Stimulated activated CD8-positive, alpha-beta memory T cell treated with anti-CD3 and anti-CD28 coated beads, Interleukin-15, amount 100 ng/mL, for 24 hours (primary cell): Measurements from ENCODE around the gene ZNF277.

Source experiments
- DNase-seq: peaks from one replicate; pipeline ENCODE4 v3.0.0-alpha.2; 2020; ENCODE audit warnings: low read depth

ZNF277 gene, protein sequence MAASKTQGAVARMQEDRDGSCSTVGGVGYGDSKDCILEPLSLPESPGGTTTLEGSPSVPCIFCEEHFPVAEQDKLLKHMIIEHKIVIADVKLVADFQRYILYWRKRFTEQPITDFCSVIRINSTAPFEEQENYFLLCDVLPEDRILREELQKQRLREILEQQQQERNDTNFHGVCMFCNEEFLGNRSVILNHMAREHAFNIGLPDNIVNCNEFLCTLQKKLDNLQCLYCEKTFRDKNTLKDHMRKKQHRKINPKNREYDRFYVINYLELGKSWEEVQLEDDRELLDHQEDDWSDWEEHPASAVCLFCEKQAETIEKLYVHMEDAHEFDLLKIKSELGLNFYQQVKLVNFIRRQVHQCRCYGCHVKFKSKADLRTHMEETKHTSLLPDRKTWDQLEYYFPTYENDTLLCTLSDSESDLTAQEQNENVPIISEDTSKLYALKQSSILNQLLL

GRCh38 chr7:112206238-112206990 is at the start of gene ZNF277, which contains the start of gene DOCK4:
Gene ZNF277 (plus strand): TSS chr7:112206695. CDS start chr7:112206717, 22 bp downstream.
Gene DOCK4 (minus strand): TSS chr7:112206399. CDS start chr7:112206138, 261 bp downstream.
- peak; percentile 97 for DNase-seq

DNA sequence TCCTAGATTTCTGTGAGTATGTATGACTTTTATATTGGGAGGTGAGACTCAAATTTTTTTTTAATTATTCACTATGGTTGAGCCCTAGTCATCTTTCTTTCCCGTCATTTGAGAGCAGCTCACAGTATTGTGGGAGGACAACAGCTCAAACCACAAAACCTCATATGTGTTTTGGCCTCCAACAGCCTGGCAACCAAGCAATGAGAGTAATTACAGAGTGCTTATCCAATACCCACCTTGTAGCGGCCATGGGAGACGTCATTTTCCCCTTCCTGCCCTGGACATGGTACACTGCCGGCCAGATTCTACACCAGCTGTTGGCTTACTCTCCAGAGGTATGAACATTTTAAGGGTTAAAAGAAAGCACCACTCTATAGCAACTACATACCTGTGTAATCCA is 49.4 kb upstream of the ZNF277 start:
- DNase-seq, result no peak

- DNase-seq, result no peak
Measured at GRCh38 chr7:112159351-112159750, 47.1 kb upstream of the ZNF277 start.

GRCh38 chr7:112160130-112160770 is 46.2 kb upstream of the ZNF277 start:
- DNase-seq, result no peak

DNA sequence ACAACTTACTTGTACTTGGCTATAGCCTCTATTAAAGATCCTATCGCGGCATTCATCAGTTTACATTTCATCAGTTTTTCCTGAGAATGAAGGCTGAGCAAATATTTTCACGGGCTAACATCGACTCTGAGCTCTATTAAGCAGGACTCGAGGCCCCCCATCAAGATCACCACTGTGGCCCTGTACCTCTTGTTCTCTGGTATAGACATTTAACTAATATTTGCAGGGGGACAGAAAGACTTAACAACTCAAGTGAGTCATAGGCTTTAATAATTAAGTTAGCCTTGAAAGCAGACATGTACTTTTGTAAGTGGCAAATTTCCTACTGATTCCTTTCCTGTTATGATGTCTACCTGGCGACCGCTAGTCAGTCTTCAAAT is 45.7 kb upstream of the ZNF277 start:
- DNase-seq, result no peak

GRCh38 chr7:112161253-112162141 is 45.0 kb upstream of the ZNF277 start:
- no peak for DNase-seq

- no peak for DNase-seq
Measured at GRCh38 chr7:112162142-112162766, 44.2 kb upstream of the ZNF277 start.

- DNase-seq, result no peak
Measured at GRCh38 chr7:112162784-112163506, 43.5 kb upstream of the ZNF277 start.

DNA sequence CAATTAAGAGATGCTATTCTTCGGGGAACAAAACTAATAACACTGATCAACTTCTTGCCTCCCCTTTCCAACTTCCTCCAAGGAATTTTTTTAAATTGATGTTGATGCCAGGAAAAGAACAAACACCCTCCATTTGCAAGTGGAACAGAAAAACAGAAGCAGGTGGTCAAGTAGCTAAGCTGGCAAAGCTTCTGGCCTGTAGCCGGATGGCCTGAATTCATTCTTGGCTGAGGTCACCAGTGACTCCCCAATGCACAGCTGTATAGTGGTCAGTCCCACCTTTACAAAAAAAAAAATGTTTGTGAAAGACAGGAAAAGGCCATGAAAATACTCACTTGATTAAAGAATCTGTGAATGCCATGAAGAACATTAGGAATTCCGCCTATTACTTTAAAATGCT is 39.3 kb upstream of the ZNF277 start:
- DNase-seq, result no peak

DNA sequence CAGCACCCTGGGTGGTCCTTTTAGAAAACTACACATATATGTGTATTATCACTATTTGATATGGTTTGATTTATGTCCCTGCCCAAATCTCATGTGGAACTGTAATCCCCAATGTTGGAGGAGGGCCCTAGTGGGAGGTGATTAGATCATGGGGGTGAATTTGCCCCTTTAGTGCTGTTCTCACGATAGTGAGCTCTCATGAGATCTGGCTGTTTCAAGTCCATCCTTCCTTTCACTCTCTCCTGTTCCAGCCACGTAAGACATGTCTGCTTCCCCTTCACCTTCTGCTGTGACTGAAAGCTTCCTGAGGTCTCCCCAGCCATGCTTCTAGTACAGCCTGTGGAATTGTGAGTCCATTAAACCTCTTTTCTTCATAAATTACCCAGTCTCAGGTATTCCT is 37.6 kb upstream of the ZNF277 start:
- DNase-seq, result no peak

DNA sequence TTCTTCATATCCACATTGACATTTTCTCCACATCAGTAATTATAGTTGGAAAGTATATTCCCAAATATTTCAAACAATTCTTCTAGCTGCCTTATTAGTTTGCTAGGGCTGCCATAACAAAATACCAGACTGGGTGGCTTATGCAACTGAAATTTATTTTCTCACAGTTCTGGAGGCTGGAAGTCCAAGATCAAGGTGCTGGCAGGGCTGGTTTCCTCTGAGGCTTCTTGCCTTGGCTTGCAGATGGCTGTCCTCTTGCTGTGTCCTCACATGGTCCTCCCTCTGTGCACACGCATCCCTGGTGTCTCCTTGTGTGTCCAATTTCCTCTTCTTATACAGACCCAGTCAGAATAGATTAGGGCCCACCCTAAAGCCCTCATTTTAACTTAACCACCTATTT is 34.8 kb upstream of the ZNF277 start:
- no peak for DNase-seq

DNA sequence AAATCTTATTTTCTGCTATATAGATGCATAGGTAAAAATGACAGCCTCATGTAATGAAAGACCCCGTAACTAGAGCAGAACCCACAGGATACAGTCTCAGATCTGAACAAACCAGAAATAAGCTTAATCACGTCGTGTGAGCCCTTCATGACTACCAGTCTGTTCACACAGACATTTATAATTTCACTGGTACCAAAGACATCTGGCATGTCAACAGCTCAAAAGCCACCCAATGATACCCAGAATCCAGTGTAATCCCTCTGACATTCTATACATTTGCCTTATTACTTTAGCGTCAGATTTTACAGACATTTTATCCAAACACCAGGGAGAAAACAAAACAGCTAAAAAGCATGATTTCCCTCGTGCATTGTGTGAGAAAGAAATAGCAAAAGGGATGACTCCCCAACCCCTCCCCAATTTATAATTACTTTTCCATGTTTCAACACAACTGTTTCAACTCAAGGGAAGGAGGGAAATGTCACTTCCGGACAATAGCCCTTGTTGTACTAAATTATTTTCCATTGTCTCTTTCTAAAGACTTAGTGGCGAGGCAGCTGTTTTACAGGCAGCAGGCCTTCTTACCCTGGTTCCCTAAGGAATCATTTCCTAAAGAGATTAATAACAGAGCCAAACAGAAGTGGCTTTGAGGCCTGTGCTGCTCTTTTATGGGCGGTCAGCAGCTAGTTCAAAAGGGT is 33.5 kb upstream of the ZNF277 start:
- no peak for DNase-seq

GRCh38 chr7:112173568-112173905 is 33.0 kb upstream of the ZNF277 start:
- no peak for DNase-seq

DNA sequence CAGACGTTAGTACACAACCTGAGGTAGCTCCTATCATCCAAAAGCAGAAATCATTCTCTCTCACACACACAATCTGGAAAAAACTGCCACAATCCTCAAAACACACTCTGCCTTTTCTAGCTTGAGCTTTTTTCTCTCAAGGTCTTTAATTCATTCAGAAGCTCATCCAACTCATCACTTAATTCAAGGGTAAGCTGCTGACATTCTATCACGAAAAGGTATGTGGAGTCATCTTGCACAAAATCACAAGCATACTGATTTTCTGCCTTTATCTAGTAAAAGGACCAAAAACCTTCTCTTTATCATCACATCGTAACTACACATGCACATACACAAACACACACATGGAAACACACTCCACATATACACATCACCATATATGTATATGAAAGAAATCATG is 32.3 kb upstream of the ZNF277 start:
- DNase-seq, result no peak

DNA sequence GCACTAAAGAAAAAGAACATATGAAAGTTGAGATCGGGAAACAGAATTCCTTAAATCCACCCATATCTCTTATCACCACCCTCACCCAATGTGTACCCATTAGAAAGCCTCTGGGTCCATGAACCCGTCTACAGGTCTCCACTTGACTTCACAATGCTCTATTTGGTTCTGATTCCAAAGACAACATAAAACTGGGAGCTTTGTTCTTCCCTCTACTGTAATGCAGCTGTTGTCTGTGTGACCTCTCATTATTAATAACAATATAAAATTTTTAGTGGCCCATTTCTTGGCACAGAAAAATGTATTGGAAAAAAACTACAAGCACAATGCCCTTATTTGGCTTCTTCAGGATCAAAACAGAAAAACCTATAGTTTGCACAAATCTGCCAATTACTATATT is 30.3 kb upstream of the ZNF277 start:
- DNase-seq, result no peak

GRCh38 chr7:112176693-112177415 is 29.6 kb upstream of the ZNF277 start:
- DNase-seq, result no peak

DNA sequence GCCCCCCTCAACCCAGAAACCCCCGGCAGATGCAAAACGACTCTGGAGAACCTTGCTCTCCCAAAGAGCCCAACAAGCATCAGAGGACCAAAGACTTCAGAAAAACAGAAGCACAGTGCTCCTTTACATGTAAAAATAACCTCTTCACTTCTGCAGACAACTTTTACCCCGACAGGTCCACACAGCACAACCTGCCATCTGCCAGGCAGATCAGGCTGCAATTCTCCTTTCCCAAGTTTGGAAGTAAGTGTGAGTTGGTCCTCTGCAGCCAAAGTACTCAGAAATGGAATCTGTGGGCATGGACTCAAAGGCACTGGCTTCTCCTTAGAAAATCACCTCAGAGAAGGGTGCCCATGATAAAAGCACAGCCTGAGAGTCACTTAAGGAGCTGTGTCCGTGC is 26.3 kb upstream of the ZNF277 start:
- no peak for DNase-seq

- no peak for DNase-seq
Measured at GRCh38 chr7:112182749-112183148, 23.7 kb upstream of the ZNF277 start.

GRCh38 chr7:112183266-112183665 is 23.2 kb upstream of the ZNF277 start:
- DNase-seq, result no peak
